ENCODE data around the gene EMC8.

Gene EMC8

GRCh38 chr16:85830821-85831220 is 31.5 kb upstream of the EMC8 start:
- Mint-ChIP-seq H3K27me3 (peaks cover 32% of the 10 kb centered on the region), H3K27ac (ENCODE audit: low read depth) (no peak overlapping the region), H3K4me1 (peaks cover 7% of the 10 kb centered on the region), H3K9me3 (no peaks in the 10 kb centered on the region), H3K36me3 (ENCODE audit: insufficient read depth) (peaks cover 2% of the 10 kb centered on the region), H3K4me3 (no peak overlapping the region)
- DNase-seq (ENCODE audit: low spot score in 2 of 2) (no peak), ATAC-seq (replicated peaks; ENCODE audit: extremely low read depth, poor library complexity, severe bottlenecking) (no peak)

GRCh38 chr16:85829751-85830445 is 30.6 kb upstream of the EMC8 start:
- Mint-ChIP-seq H3K27ac (ENCODE audit: low read depth) (no peak overlapping the region), H3K4me1 (peaks cover 7% of the 10 kb centered on the region), H3K9me3 (no peaks in the 10 kb centered on the region), H3K4me3 (no peak overlapping the region), H3K36me3 (ENCODE audit: insufficient read depth) (peaks cover 2% of the 10 kb centered on the region), H3K27me3 (peaks cover 32% of the 10 kb centered on the region)
- no peak for ATAC-seq (replicated peaks; ENCODE audit: extremely low read depth, poor library complexity, severe bottlenecking)
- DNase-seq (ENCODE audit: low spot score in 2 of 2): no peak

GRCh38 chr16:85829171-85829719 is 29.9 kb upstream of the EMC8 start:
- Mint-ChIP-seq H3K4me3 (peak overlapping the region; percentile 35), H3K27ac (ENCODE audit: low read depth) (peak overlapping the region; percentile 58), H3K27me3 (peaks cover 32% of the 10 kb centered on the region), H3K9me3 (no peaks in the 10 kb centered on the region), H3K36me3 (ENCODE audit: insufficient read depth) (peaks cover 2% of the 10 kb centered on the region), H3K4me1 (peaks cover 7% of the 10 kb centered on the region)
- ATAC-seq (replicated peaks; ENCODE audit: extremely low read depth, poor library complexity, severe bottlenecking) (no peak), DNase-seq (ENCODE audit: low spot score in 2 of 2) (no peak)

- peaks cover 7% of the 10 kb centered on the region for H3K4me1 Mint-ChIP-seq
- ATAC-seq (replicated peaks; ENCODE audit: extremely low read depth, poor library complexity, severe bottlenecking) (no peak), DNase-seq (ENCODE audit: low spot score in 2 of 2) (no peak)
- H3K9me3 Mint-ChIP-seq: no peaks in the 10 kb centered on the region
- H3K36me3 Mint-ChIP-seq (ENCODE audit: insufficient read depth): peaks cover 2% of the 10 kb centered on the region
- H3K27me3 Mint-ChIP-seq: peaks cover 28% of the 10 kb centered on the region
- H3K27ac Mint-ChIP-seq (ENCODE audit: low read depth): no peak overlapping the region
- no peak overlapping the region for H3K4me3 Mint-ChIP-seq
These were observed 28.8 kb upstream of the EMC8 start for GRCh38 chr16:85828166-85828565.

GRCh38 chr16:85826686-85827247 is 27.4 kb upstream of the EMC8 start:
- no peak for DNase-seq (ENCODE audit: low spot score in 2 of 2)
- ATAC-seq (replicated peaks; ENCODE audit: extremely low read depth, poor library complexity, severe bottlenecking): no peak
- Mint-ChIP-seq H3K36me3 (ENCODE audit: insufficient read depth) (peaks cover 2% of the 10 kb centered on the region), H3K4me1 (peaks cover 7% of the 10 kb centered on the region), H3K27ac (ENCODE audit: low read depth) (no peak overlapping the region), H3K9me3 (no peaks in the 10 kb centered on the region), H3K4me3 (no peak overlapping the region), H3K27me3 (peaks cover 14% of the 10 kb centered on the region)

GRCh38 chr16:85825326-85825725 is 26.0 kb upstream of the EMC8 start:
- Mint-ChIP-seq H3K4me3 (no peak overlapping the region), H3K9me3 (no peaks in the 10 kb centered on the region), H3K27ac (ENCODE audit: low read depth) (no peak overlapping the region), H3K36me3 (ENCODE audit: insufficient read depth) (peaks cover 2% of the 10 kb centered on the region), H3K27me3 (no peaks in the 10 kb centered on the region), H3K4me1 (peaks cover 7% of the 10 kb centered on the region)
- DNase-seq (ENCODE audit: low spot score in 2 of 2): no peak
- ATAC-seq (replicated peaks; ENCODE audit: extremely low read depth, poor library complexity, severe bottlenecking): no peak

GRCh38 chr16:85824161-85825135 is 25.1 kb upstream of the EMC8 start:
- Mint-ChIP-seq H3K4me1 (peaks cover 10% of the 10 kb centered on the region), H3K27me3 (no peaks in the 10 kb centered on the region), H3K4me3 (no peak overlapping the region), H3K9me3 (no peaks in the 10 kb centered on the region), H3K36me3 (ENCODE audit: insufficient read depth) (peaks cover 2% of the 10 kb centered on the region), H3K27ac (ENCODE audit: low read depth) (no peak overlapping the region)
- ATAC-seq (replicated peaks; ENCODE audit: extremely low read depth, poor library complexity, severe bottlenecking) (no peak), DNase-seq (ENCODE audit: low spot score in 2 of 2) (no peak)

- H3K9me3 Mint-ChIP-seq: no peaks in the 10 kb centered on the region
These were observed 24.1 kb upstream of the EMC8 start for GRCh38 chr16:85823328-85823920.

GRCh38 chr16:85822145-85822544 is 22.8 kb upstream of the EMC8 start:
- Mint-ChIP-seq H3K27ac (ENCODE audit: low read depth) (no peak overlapping the region), H3K9me3 (no peaks in the 10 kb centered on the region), H3K36me3 (ENCODE audit: insufficient read depth) (peaks cover 3% of the 10 kb centered on the region), H3K4me1 (peaks cover 6% of the 10 kb centered on the region), H3K4me3 (no peak overlapping the region), H3K27me3 (no peaks in the 10 kb centered on the region)
- DNase-seq (ENCODE audit: low spot score in 2 of 2) (no peak), ATAC-seq (replicated peaks; ENCODE audit: extremely low read depth, poor library complexity, severe bottlenecking) (no peak)

More at GRCh38 chr16:85823328-85823920, 24.1 kb upstream of the EMC8 start:
- Mint-ChIP-seq H3K36me3 (ENCODE audit: insufficient read depth) (peaks cover 3% of the 10 kb centered on the region), H3K27ac (ENCODE audit: low read depth) (no peak overlapping the region), H3K4me1 (peaks cover 6% of the 10 kb centered on the region), H3K4me3 (no peak overlapping the region), H3K27me3 (no peaks in the 10 kb centered on the region)
- no peak for DNase-seq (ENCODE audit: low spot score in 2 of 2)
- ATAC-seq (replicated peaks; ENCODE audit: extremely low read depth, poor library complexity, severe bottlenecking): no peak

- H3K27ac Mint-ChIP-seq (ENCODE audit: low read depth): no peak overlapping the region
These were observed 22.2 kb upstream of the EMC8 start for GRCh38 chr16:85821390-85822135.

GRCh38 chr16:85820604-85821372 is 21.4 kb upstream of the EMC8 start:
- Mint-ChIP-seq H3K27ac (ENCODE audit: low read depth) (no peak overlapping the region), H3K9me3 (no peaks in the 10 kb centered on the region), H3K27me3 (no peaks in the 10 kb centered on the region), H3K4me3 (no peak overlapping the region), H3K36me3 (ENCODE audit: insufficient read depth) (peaks cover 3% of the 10 kb centered on the region), H3K4me1 (peaks cover 6% of the 10 kb centered on the region)
- no peak for ATAC-seq (replicated peaks; ENCODE audit: extremely low read depth, poor library complexity, severe bottlenecking)
- DNase-seq (ENCODE audit: low spot score in 2 of 2): no peak

More at GRCh38 chr16:85821390-85822135, 22.2 kb upstream of the EMC8 start:
- ATAC-seq (replicated peaks; ENCODE audit: extremely low read depth, poor library complexity, severe bottlenecking) (peak; percentile 78), DNase-seq (ENCODE audit: low spot score in 2 of 2) (peak; percentile 69 to 80)
- H3K27me3 Mint-ChIP-seq: no peaks in the 10 kb centered on the region
- H3K36me3 Mint-ChIP-seq (ENCODE audit: insufficient read depth): peaks cover 3% of the 10 kb centered on the region
- H3K9me3 Mint-ChIP-seq: no peaks in the 10 kb centered on the region
- H3K4me3 Mint-ChIP-seq: no peak overlapping the region
- H3K4me1 Mint-ChIP-seq: peaks cover 6% of the 10 kb centered on the region
